ENCODE results near the gene GPD1L. TPM values are rescaled to one million over a fixed set of nuclear protein-coding genes. Genes with fewer than 3 reads are reported as not detected.

The GPD1L gene
- total RNA-seq, 1 donor = 10.1 TPM

DNA sequence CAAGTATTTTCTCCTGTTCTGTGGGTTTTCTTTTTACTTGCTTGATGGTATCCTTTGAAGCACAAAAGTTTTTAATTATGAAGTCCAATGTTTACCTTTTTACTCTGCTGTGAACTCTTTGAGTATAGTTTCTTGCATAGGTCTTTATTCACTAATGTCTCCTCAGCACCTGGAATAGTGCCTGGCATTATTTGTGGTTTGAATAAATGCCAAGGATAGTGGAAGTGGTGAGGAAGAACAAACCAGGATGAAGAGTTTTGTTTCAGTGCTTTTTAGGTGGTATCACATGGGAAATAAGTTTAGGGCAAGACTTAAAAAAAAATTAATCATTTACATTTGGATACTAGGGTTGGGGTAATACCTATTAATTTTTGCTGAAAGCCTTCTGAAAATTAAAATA is 25.7 kb downstream of the GPD1L start:
- TF ChIP-seq CTCF (IDR thresholded peaks at IDR 0.05; ENCODE audit: extremely low read depth, low read depth, low read length) = no peak
- H2AFZ ChIP-seq (ENCODE audit: low read length) = no peak overlapping the region

GRCh38 chr3:32132706-32133105 is 26.3 kb downstream of the GPD1L start:
- no peak for TF ChIP-seq CTCF (IDR thresholded peaks at IDR 0.05; ENCODE audit: extremely low read depth, low read depth, low read length)

More for the DNA sequence above, 25.7 kb downstream of the GPD1L start:
- Histone ChIP-seq H3K4me1 (ENCODE audit: insufficient read depth, low read length) (no peaks in the 10 kb centered on the region), H3K9me3 (ENCODE audit: low read depth, low read length) (no peaks in the 10 kb centered on the region), H4K20me1 (ENCODE audit: insufficient read depth, low read length) (no peaks in the 10 kb centered on the region), H3K79me2 (ENCODE audit: insufficient read depth, low read length) (no peaks in the 10 kb centered on the region), H3K36me3 (ENCODE audit: insufficient read depth, low read length) (no peaks in the 10 kb centered on the region), H3K4me3 (ENCODE audit: insufficient read depth, low read length) (no peak overlapping the region), H3K27ac (ENCODE audit: low read depth, low read length) (no peak overlapping the region), H3K4me2 (ENCODE audit: insufficient read depth, low read length) (no peak overlapping the region), H3K27me3 (ENCODE audit: insufficient read depth, low read length) (no peaks in the 10 kb centered on the region)
- DNase-seq (ENCODE audit: insufficient read length, low spot score, missing footprints) = no peak

DNA sequence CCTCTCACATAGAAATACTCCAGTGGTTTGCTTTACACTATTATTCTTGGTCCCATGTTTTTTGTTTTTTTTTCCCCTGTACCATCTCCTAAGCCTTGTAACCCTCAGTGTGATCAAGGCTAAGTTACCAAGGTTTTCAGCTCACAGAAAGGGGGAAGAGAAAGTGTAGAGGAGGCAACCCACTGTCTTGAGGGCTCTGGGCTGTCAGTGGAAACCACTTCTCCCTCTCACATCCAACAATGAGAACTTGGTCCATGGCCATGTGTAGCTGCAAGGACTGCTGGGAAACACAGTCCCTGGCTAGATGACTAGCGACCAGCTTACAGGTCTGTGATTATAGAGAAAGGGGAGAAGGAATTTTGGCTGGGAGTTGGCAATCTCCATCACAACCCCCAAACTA is 30.3 kb downstream of the GPD1L start:
- no peak for DNase-seq (ENCODE audit: insufficient read length, low spot score, missing footprints)
- Histone ChIP-seq H3K4me3 (ENCODE audit: insufficient read depth, low read length) (no peak overlapping the region), H3K4me1 (ENCODE audit: insufficient read depth, low read length) (no peaks in the 10 kb centered on the region), H3K79me2 (ENCODE audit: insufficient read depth, low read length) (no peaks in the 10 kb centered on the region), H3K36me3 (ENCODE audit: insufficient read depth, low read length) (no peaks in the 10 kb centered on the region), H2AFZ (ENCODE audit: low read length) (no peak overlapping the region), H3K27me3 (ENCODE audit: insufficient read depth, low read length) (no peaks in the 10 kb centered on the region), H3K4me2 (ENCODE audit: insufficient read depth, low read length) (no peak overlapping the region), H3K9me3 (ENCODE audit: low read depth, low read length) (no peaks in the 10 kb centered on the region), H3K27ac (ENCODE audit: low read depth, low read length) (no peak overlapping the region), H4K20me1 (ENCODE audit: insufficient read depth, low read length) (no peaks in the 10 kb centered on the region)
- no peak for TF ChIP-seq CTCF (IDR thresholded peaks at IDR 0.05; ENCODE audit: extremely low read depth, low read depth, low read length)

More at GRCh38 chr3:32132706-32133105, 26.3 kb downstream of the GPD1L start:
- H3K27ac ChIP-seq (ENCODE audit: low read depth, low read length) = no peak overlapping the region
- no peaks in the 10 kb centered on the region for H3K27me3 ChIP-seq (ENCODE audit: insufficient read depth, low read length)
- no peaks in the 10 kb centered on the region for H3K4me1 ChIP-seq (ENCODE audit: insufficient read depth, low read length)
- H2AFZ ChIP-seq (ENCODE audit: low read length) = no peak overlapping the region
- no peaks in the 10 kb centered on the region for H3K79me2 ChIP-seq (ENCODE audit: insufficient read depth, low read length)
- DNase-seq (ENCODE audit: insufficient read length, low spot score, missing footprints) = no peak
- no peak overlapping the region for H3K4me3 ChIP-seq (ENCODE audit: insufficient read depth, low read length)
- no peak overlapping the region for H3K4me2 ChIP-seq (ENCODE audit: insufficient read depth, low read length)
- no peaks in the 10 kb centered on the region for H3K36me3 ChIP-seq (ENCODE audit: insufficient read depth, low read length)
- H4K20me1 ChIP-seq (ENCODE audit: insufficient read depth, low read length) = no peaks in the 10 kb centered on the region
- H3K9me3 ChIP-seq (ENCODE audit: low read depth, low read length) = no peaks in the 10 kb centered on the region

DNA sequence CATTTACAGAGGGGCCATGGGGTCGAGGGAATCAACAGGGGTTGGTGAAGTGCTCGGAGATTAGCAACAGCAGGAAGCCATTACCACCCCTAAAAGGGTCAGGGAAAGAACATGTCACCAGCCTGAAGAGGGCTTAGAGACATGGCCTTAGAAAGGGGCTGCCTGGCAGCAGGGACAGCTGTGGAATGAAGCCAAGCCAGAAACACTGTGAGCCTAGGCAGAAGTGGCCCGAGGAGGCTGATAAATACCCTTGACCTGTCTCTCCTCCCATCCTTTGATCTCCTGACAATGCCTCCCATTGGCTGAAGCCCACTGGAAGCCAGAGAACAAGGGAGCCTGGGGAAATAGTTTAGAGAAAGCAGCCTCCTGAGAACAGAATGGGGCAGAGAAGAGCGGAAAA is 31.4 kb downstream of the GPD1L start:
- Histone ChIP-seq H3K4me1 (ENCODE audit: insufficient read depth, low read length) (no peaks in the 10 kb centered on the region), H2AFZ (ENCODE audit: low read length) (no peak overlapping the region), H3K4me3 (ENCODE audit: insufficient read depth, low read length) (no peak overlapping the region), H4K20me1 (ENCODE audit: insufficient read depth, low read length) (no peaks in the 10 kb centered on the region), H3K36me3 (ENCODE audit: insufficient read depth, low read length) (no peaks in the 10 kb centered on the region), H3K27ac (ENCODE audit: low read depth, low read length) (no peak overlapping the region), H3K9me3 (ENCODE audit: low read depth, low read length) (no peaks in the 10 kb centered on the region), H3K27me3 (ENCODE audit: insufficient read depth, low read length) (no peaks in the 10 kb centered on the region), H3K79me2 (ENCODE audit: insufficient read depth, low read length) (no peaks in the 10 kb centered on the region), H3K4me2 (ENCODE audit: insufficient read depth, low read length) (no peak overlapping the region)
- DNase-seq (ENCODE audit: insufficient read length, low spot score, missing footprints) = no peak
- no peak for TF ChIP-seq CTCF (IDR thresholded peaks at IDR 0.05; ENCODE audit: extremely low read depth, low read depth, low read length)
